HG03039 (cell line): Measurements from ENCODE around the gene CCDC28B.

Source experiments
- ATAC-seq: cut with Tn5 transposase; IDR thresholded peaks from one replicate; pipeline ENCODE4 v1.9.1; 2021; ENCODE audit warnings: mild to moderate bottlenecking, moderate library complexity; ENCODE audit not compliant: unreplicated experiment

CCDC28B gene

GRCh38 chr1:32192220-32192948 is 8.0 kb upstream of the CCDC28B start:
- no peak for ATAC-seq

DNA sequence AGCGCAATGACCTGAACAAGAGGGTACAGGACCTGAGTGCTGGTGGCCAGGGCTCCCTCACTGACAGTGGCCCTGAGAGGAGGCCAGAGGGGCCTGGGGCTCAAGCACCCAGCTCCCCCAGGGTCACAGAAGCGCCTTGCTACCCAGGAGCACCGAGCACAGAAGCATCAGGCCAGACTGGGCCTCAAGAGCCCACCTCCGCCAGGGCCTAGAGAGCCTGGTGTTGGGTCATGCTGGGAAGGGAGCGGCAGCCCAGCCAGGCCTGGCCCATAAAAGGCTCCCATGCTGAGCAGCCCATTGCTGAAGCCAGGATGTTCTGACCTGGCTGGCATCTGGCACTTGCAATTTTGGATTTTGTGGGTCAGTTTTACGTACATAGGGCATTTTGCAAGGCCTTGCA is 5.4 kb upstream of the CCDC28B start:
- ATAC-seq, result no peak

- no peak for ATAC-seq
These were observed 4.9 kb upstream of the CCDC28B start for GRCh38 chr1:32195531-32195930.

- no peak for ATAC-seq
These were observed 4.2 kb upstream of the CCDC28B start for GRCh38 chr1:32195972-32196823.

GRCh38 chr1:32197074-32197473 is 3.3 kb upstream of the CCDC28B start:
- ATAC-seq, result no peak

DNA sequence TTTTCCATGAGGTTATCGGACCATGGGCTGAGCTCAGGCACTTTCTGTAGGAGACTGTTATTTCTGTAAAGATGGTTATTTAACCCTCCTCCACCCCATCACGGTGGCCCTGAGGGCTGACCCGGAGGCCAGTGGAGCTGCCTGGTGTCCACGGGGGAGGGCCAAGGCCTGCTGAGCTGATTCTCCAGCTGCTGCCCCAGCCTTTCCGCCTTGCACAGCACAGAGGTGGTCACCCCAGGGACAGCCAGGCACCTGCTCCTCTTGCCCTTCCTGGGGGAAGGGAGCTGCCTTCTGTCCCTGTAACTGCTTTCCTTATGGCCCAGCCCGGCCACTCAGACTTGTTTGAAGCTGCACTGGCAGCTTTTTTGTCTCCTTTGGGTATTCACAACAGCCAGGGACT is 2.6 kb upstream of the CCDC28B start:
- ATAC-seq, result no peak

DNA sequence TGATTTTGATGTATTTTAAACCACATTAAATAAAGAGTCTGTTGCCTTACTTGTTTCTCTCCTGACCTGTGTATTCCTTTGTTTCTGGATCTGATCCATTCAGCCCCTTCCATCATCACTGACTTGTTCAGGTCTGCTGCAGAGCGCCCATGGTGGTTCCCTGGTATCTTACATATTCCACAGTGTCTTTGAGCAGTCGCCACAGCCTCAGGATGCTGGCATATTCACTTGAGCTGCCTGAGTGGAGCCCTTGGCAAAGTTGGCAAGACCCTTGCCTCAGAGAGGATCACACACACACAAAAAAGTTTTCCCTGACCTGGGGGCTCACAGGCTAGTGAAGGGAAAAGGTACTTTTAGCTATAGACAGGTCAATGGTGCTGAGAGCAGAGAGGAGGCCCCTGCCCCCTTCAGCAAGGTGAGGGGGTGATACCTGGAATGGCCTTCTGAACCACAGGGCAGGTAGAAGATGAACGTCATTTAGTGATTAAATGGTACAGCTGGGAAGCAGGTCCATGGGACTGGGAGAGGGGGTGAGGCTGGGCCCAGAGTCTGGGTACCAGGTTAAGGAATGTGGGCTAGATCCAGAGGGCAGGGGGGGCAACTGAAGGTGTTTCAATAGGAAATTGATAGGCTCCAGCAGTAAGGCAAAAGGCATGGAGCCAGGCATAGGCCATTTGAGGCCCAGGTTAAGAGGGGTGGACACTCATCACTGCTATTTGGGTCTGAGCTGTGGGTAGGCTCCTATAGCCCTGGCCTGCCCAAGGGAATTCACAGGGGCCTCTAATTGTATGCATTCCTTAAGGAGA is 2.0 kb upstream of the CCDC28B start:
- ATAC-seq, result no peak

GRCh38 chr1:32199043-32199716 is 1.2 kb upstream of the CCDC28B start:
- ATAC-seq, result no peak

DNA sequence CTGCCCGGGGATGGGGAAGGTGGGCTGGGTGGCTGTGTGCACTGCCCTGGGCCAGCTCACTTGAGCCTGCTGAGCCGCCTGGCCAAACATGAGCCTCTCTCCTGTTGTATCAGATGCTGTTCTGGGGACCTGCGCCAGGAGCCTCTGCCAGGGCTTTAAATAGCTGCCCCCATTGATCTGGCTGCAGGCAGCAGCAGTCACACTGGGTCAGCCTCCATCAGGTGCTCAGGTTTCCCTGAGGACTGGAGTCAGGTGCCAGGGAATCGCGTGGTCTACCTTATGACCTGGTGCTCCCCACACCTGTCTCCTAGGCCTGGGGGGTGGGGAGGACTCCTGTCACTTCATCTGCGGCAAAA is 700 bp upstream of the CCDC28B start:
- no peak for ATAC-seq

GRCh38 chr1:32201011-32201855 is 838 bp downstream of the CCDC28B start:
- no peak for ATAC-seq

DNA sequence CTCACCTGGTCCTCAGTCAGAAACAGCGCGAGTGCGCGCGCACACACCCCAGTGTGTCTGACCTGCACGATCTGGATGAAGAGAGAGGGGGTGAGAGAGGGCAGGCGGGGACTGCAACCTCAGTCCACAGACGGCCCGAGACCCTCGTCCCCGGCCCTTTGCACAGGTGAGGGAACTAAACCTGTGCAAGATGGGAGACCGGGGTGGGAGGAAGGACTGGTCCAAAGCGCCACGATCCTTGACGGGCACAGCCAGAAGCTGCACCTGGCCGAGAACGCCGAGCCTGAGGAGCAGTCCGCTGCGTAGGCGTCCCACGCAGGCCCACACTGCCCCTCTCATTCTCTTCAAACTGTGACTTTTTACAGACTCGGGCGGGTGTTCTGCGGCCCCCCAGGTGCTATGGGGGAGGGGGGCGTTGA is 4.6 kb downstream of the CCDC28B start:
- ATAC-seq, result no peak

- no peak for ATAC-seq
These were observed 5.3 kb downstream of the CCDC28B start, which contains the start of gene IQCC for GRCh38 chr1:32205401-32206370. TSS of gene IQCC (plus strand) at chr1:32205671. CDS start at chr1:32205682, 11 bp downstream.

- ATAC-seq, result no peak
These were observed 8.1 kb downstream of the CCDC28B start for GRCh38 chr1:32208469-32208868.

GRCh38 chr1:32208891-32209328 is 8.5 kb downstream of the CCDC28B start, which contains the start of gene DCDC2B:
TSS of gene DCDC2B (plus strand) at chr1:32209089. CDS start at chr1:32209094, 5 bp downstream.
- ATAC-seq, result no peak

DNA sequence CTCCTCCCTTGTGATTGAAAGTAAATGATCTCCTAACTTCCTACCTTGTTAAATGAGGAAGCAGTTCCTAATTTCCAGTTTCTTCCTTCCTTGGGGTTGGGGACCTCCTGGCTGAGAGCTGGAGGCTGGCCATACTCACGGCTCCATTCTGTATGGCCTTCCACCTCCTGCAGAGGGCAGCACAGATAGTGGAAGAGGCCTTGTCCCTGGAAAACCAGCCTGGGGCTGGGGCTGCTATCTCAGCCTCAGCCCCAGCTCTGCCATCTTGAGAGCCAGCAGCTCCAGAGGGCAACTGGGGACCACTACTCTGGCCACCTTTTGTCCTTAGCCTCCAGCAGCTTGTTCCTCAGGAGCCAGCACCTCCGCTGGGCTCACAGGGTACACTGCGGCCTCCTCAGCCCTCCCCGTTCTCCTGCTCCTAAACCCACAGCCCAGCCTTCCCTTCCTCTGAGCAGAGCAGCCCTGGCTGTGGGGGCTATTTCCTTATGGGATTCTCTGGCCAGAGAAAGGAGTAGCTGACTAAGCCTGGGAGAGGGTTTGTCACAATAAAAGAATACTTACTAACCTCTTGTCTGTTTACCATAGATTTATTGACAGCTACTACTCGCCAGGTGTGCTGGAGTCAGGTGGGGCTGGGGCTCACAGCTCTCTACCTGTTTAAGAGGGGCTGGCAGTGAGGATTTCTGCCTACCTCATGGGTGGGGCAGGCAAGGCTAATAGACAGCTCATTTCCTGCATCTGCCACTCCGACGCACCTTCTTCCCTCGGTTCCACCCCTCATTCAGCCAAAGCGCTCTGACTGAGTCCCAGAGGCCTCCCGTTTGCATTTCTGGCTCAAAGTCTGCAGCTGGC is 15.5 kb downstream of the CCDC28B start:
- no peak for ATAC-seq

GRCh38 chr1:32216566-32216965 is 16.2 kb downstream of the CCDC28B start:
- no peak for ATAC-seq

DNA sequence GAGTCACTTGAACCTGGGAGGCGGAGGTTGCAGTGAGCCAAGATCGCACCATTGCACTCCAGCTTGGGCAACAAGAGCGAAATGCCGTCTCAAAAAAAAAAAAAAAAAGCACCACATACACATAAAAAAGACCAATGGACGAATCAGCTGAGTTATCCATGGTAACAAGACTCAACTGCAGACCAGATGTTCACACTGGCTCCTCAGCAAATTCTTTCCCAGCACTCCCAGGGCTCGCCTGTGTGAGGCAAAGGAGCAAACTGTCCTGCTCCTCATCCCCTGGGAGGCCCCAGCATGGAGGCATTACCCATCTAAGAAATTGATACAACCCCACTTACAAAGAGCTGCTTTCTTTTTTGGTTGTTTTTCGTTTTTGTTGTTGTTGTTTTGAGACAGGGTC is 18.6 kb downstream of the CCDC28B start:
- no peak for ATAC-seq
